NB4 (cell line): ENCODE results near the gene C11orf52.

Source experiments
- DNase-seq: peaks from one replicate; pipeline ENCODE4 v3.0.0; 2010; ENCODE audit warnings: low read depth
- H3K4me3 ChIP-seq: one replicate; pipeline ENCODE4 v1.5.1; 2011; ENCODE audit warnings: mild to moderate bottlenecking, low read depth, low read length, moderate library complexity
- CTCF ChIP-seq: IDR thresholded peaks from one replicate; pipeline ENCODE4 v1.5.1; 2012; ENCODE audit warnings: low read depth, low read length
- MYC ChIP-seq: IDR thresholded peaks from 2 replicates; pipeline ENCODE4 v1.6.1; 2011; ENCODE audit warnings: low read depth, low read length
- POLR2A ChIP-seq: IDR thresholded peaks from 2 replicates; pipeline ENCODE4 v1.6.1; 2011; ENCODE audit warnings: mild to moderate bottlenecking; ENCODE audit not compliant: insufficient read length; ENCODE audit errors: extremely low read depth
- TF ChIP-seq, protein P1 (sequence below): IDR thresholded peaks from 2 replicates; pipeline ENCODE4 v1.6.1; 2011; ENCODE audit warnings: low read depth, low read length

Gene C11orf52

GRCh38 chr11:111954154-111954553, 35.4 kb downstream of the C11orf52 start:
- TF ChIP-seq CTCF = no peak
- TF ChIP-seq, protein P1, sequence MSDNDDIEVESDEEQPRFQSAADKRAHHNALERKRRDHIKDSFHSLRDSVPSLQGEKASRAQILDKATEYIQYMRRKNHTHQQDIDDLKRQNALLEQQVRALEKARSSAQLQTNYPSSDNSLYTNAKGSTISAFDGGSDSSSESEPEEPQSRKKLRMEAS = no peak
- no peak for TF ChIP-seq POLR2A
- TF ChIP-seq MYC = no peak
- DNase-seq = no peak
- H3K4me3 ChIP-seq = no peak overlapping the region

- no peak for DNase-seq
- TF ChIP-seq POLR2A = no peak
- no peak for TF ChIP-seq MYC
- TF ChIP-seq CTCF = no peak
- TF ChIP-seq, protein P1 = no peak
- no peak overlapping the region for H3K4me3 ChIP-seq
Observed at GRCh38 chr11:111957663-111958444, 39.1 kb downstream of the C11orf52 start.

DNA sequence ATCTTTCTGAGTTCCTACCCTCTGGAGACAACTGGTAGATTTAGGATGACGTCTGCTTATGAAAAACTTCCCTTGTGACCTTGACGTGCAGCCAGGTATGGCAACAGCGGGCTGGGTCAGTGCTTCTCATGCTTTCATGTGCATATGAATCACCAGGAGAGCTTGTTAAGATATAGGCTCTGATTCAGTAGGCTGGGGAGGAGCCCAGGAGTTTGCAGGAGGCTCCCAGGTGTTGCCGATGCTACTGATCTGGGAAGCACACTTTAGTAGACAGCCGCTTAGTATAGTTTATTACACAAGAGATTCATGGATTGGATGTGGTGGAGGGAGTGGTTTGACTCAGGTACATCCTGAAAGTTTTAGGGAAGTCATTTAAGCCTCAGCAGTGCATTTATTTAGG, 42.2 kb downstream of the C11orf52 start:
- no peak overlapping the region for H3K4me3 ChIP-seq
- no peak for DNase-seq
- TF ChIP-seq POLR2A = no peak
- TF ChIP-seq, protein P1 = no peak
- no peak for TF ChIP-seq CTCF
- no peak for TF ChIP-seq MYC

DNA sequence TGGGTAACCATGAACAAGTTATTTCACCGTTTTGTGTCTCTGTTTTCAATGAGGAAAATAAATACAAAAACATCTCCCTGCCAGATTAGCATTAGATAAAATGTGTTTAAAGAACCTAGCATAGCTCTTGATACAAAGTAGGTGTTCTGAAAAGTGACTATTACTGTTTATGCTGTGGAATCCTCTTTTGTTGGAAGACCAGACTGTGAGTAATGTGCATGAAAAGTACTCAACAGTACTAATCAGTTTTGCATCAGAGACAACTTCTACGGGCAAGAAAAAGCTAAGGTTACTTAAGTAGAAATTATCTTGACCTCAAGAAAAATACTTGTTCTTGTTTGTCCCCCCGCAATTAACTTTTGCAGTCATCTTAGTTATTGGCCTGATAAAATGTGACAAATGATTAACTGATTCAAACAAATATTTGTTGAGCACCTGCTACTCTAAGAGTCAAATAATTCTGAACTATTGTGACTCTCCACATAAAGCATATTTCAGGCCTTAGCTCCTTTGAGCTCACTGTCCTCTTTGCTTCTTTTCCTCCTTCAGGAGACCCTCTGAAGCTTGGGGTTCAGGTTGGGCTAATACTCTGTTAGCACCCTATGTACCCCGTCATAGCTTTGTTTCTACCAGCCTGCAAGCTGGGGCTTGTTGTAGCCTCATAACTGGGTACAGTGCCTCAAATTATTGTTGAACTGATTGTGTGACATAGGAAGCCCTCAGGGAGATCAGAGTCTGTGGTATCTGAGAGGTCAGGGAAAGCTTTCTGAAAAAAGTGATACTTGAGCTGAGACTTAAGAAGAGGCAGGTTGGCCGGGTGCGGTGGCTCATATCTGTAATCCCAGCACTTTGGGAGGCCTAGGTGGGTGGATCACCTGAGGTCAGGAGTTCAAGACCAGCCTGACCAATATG, 42.9 kb downstream of the C11orf52 start:
- H3K4me3 ChIP-seq = no peak overlapping the region
- TF ChIP-seq, protein P1 = no peak
- TF ChIP-seq POLR2A (no peak), MYC (no peak), CTCF (no peak)
- DNase-seq = no peak

DNA sequence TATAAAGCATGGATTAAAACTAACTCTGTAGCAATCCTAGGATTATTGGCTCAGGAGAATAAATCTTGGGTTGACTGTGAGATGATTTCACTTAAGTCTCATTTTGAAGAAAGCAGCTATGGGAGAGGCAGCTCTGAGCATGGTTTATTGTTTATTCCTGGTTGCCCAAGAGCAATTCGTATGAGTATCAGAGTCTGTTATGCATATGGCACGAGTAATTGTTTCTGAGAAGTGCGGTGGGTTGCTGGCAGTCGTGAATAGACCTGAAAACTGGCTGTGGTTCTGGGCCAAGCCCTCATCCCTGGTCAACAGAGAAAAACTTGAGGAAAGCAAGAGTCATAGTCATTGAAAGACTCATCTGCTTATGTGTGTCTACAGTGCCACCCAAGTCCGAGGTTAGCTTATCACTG, 45.2 kb downstream of the C11orf52 start:
- DNase-seq = no peak
- TF ChIP-seq MYC (no peak), CTCF (no peak), POLR2A (no peak)
- TF ChIP-seq, protein P1 = no peak
- H3K4me3 ChIP-seq = no peak overlapping the region
